Measurements from ENCODE around the gene CDK17. TPM values are rescaled to one million over a fixed set of nuclear protein-coding genes. Genes with fewer than 3 reads are reported as not detected.

CDK17 gene
- total and polyA plus RNA-seq, 9 of the 15 experiments (the other 6 are each of a cell fraction or from before 2014, with no cell fraction given) = 4.8 to 39.3 (median 21.6) TPM

GRCh38 chr12:96403870-96404269 is 3.6 kb upstream of the CDK17 start:
- no peak overlapping the region for H2AFZ ChIP-seq (ENCODE audit: low read depth, low read length)
- no peak for DNase-seq (ENCODE audit: extremely low read depth in 1 of 4, low spot score in 3 of 4)
- BruUV-seq (replicated peaks) = no TSS peak
- H3K4me2 ChIP-seq (ENCODE audit: insufficient read depth, low read length) = no peak overlapping the region
- no peak for ATAC-seq
- peaks cover 5 to 10% of the 10 kb centered on the region in 2 experiments; a peak in 3 of 5 replicates for H3K4me1 ChIP-seq (replicated peaks in 1 of 2; ENCODE audit: control insufficient read depth in 2 of 2, insufficient read depth in 2 of 2, low read length in 2 of 2)
- no peaks in the 10 kb centered on the region for H3K9me3 ChIP-seq (replicated peaks; ENCODE audit: control insufficient read depth, insufficient read depth, low read depth, low read length)
- POLR2A ChIA-PET = interaction anchor here (1.9 kb wide), 1 partner anchor 8 kb away, joined by 5 read pairs; no protein-coding TSS in a partner anchor
- H3K79me2 ChIP-seq (ENCODE audit: control insufficient read depth, insufficient read depth, low read length) = peaks cover 14% of the 10 kb centered on the region
- H3K9me1 ChIP-seq (ENCODE audit: control insufficient read depth, insufficient read depth, low read length) = no peaks in the 10 kb centered on the region
- in situ Hi-C loops (cut with MboI) (no loop called here), intact Hi-C loops (cut with micrococcal nuclease) (loop anchor here (5.0 kb wide), 3 partner anchors 83 to 342 kb away; partner anchors contain the start of gene CFAP54)
- no peak overlapping the region for H3K27ac ChIP-seq (ENCODE audit: extremely low read depth, low read depth, low read length)
- H3K36me3 ChIP-seq (ENCODE audit: control insufficient read depth, insufficient read depth, low read length) = no peaks in the 10 kb centered on the region
- FAIRE-seq = no peak
- 73% methylated on average over 1 of the region's 1 CpG for WGBS (ENCODE audit: insufficient coverage, low coverage, missing lambda C conversion rate)
- no peak overlapping the region for H3K4me3 ChIP-seq
- H3K9ac ChIP-seq (ENCODE audit: insufficient read depth in 1 of 2, low read depth in 2 of 2, low read length in 2 of 2) = no peak overlapping the region
- CTCF ChIA-PET (ENCODE audit: low intra/inter-chr PET ratio) = no interaction called here
- TF ChIP-seq, protein P1, sequence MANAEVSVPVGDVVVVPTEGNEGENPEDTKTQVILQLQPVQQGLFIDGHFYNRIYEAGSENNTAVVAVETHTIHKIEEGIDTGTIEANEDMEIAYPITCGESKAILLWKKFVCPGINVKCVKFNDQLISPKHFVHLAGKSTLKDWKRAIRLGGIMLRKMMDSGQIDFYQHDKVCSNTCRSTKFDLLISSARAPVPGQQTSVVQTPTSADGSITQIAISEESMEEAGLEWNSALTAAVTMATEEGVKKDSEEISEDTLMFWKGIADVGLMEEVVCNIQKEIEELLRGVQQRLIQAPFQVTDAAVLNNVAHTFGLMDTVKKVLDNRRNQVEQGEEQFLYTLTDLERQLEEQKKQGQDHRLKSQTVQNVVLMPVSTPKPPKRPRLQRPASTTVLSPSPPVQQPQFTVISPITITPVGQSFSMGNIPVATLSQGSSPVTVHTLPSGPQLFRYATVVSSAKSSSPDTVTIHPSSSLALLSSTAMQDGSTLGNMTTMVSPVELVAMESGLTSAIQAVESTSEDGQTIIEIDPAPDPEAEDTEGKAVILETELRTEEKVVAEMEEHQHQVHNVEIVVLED (CRISPR knock-in tag; IDR thresholded peaks at IDR 0.05) = no peak
- TF ChIP-seq TFE3 (CRISPR knock-in tag; IDR thresholded peaks at IDR 0.05) = peak; percentile 28; the same call in 1 of the 2 replicates
- no peak for TF ChIP-seq JUN (IDR thresholded peaks at IDR 0.05; ENCODE audit: borderline replicate concordance, low read depth, low read length)
- TF ChIP-seq JUN (CRISPR knock-in tag; IDR thresholded peaks at IDR 0.05; ENCODE audit: borderline replicate concordance) = no peak
- 0 out of 5 replicates have a peak, but pooled peaks cover 0 to 4% of the 10 kb centered on the region in 2 experiments for H3K27me3 ChIP-seq (ENCODE audit: control insufficient read depth in 2 of 2, insufficient read depth in 2 of 2, low read length in 2 of 2)
- H4K20me1 ChIP-seq (replicated peaks; ENCODE audit: control insufficient read depth, insufficient read depth, low read length) = peaks cover 2% of the 10 kb centered on the region

All from K562 (cell line).